GM21390 (cell line): Measurements from ENCODE around the gene RNASE11.

Experiments
- ATAC-seq: cut with Tn5 transposase; IDR thresholded peaks from one replicate; pipeline ENCODE4 v1.9.1; 2021; ENCODE audit not compliant: unreplicated experiment

RNASE11 gene

GRCh38 chr14:20546877-20547276, 40.9 kb downstream of the RNASE11 start:
- ATAC-seq, result no peak

- no peak for ATAC-seq
These were observed 47.9 kb downstream of the RNASE11 start for GRCh38 chr14:20539906-20540305.
